SH-SY5Y (cell line): ENCODE measurements around the gene TFDP1.

Source experiments
- GATA2 ChIP-seq: IDR thresholded peaks from 2 replicates; pipeline ENCODE4 v1.6.1; 2011; ENCODE audit warnings: mild to moderate bottlenecking, low read depth, low read length
- GATA3 ChIP-seq: IDR thresholded peaks from 2 replicates; pipeline ENCODE4 v1.6.1; 2011; ENCODE audit warnings: low read depth, mild to moderate bottlenecking, low read length, moderate library complexity

TFDP1 gene

GRCh38 chr13:113596321-113597200 is 12.0 kb downstream of the TFDP1 start:
- TF ChIP-seq GATA2 = no peak
- TF ChIP-seq GATA3 = no peak

GRCh38 chr13:113597391-113598080 is 13.0 kb downstream of the TFDP1 start:
- no peak for TF ChIP-seq GATA3
- no peak for TF ChIP-seq GATA2

GRCh38 chr13:113598081-113598410 is 13.5 kb downstream of the TFDP1 start:
- TF ChIP-seq GATA3 = no peak
- TF ChIP-seq GATA2 = no peak

- TF ChIP-seq GATA2 (no peak), GATA3 (no peak)
Measured at GRCh38 chr13:113598481-113598880, 13.9 kb downstream of the TFDP1 start.

- TF ChIP-seq GATA3 (no peak), GATA2 (no peak)
Measured at GRCh38 chr13:113599391-113599790, 14.8 kb downstream of the TFDP1 start.

- no peak for TF ChIP-seq GATA2
- TF ChIP-seq GATA3 = no peak
Measured at GRCh38 chr13:113601166-113602070, 16.9 kb downstream of the TFDP1 start.

GRCh38 chr13:113602291-113602988 is 17.9 kb downstream of the TFDP1 start:
- no peak for TF ChIP-seq GATA2
- no peak for TF ChIP-seq GATA3

- TF ChIP-seq GATA3 (no peak), GATA2 (no peak)
Measured at GRCh38 chr13:113603116-113603710, 18.7 kb downstream of the TFDP1 start.

- no peak for TF ChIP-seq GATA3
- no peak for TF ChIP-seq GATA2
Measured at GRCh38 chr13:113604186-113604585, 19.6 kb downstream of the TFDP1 start.

- no peak for TF ChIP-seq GATA3
- no peak for TF ChIP-seq GATA2
Measured at GRCh38 chr13:113605461-113605860, 20.9 kb downstream of the TFDP1 start.

- TF ChIP-seq GATA2 (no peak), GATA3 (no peak)
Measured at GRCh38 chr13:113605866-113606438, 21.4 kb downstream of the TFDP1 start.

GRCh38 chr13:113607056-113607888 is 22.7 kb downstream of the TFDP1 start:
- TF ChIP-seq GATA2 (no peak), GATA3 (no peak)
